Cardiac septum (tissue), 1 donor: Measurements from ENCODE around the gene KCNC1. TPM values are rescaled to one million over a fixed set of nuclear protein-coding genes. Genes with fewer than 3 reads are reported as not detected.

Source experiments
- DNase-seq: peaks from one replicate; pipeline ENCODE4 v3.0.0-alpha.2; 2020; ENCODE audit warnings: low spot score
- intact Hi-C: fragments of 100-400 bp; cut with DNase I; formaldehyde crosslinking; loops from one replicate; pipeline ENCODE4 v1.14.0; 2022
- long read RNA-seq: library from polyadenylated mRNA; unstranded; transcript quantifications from one replicate; pipeline ENCODE4 v2.0.0, GENCODE V29; 2021
- total RNA-seq: library from RNA; stranded (reverse); fragmentation: NEBNext Ultra II Directional; extraction: Animal tissue kit (Norgen Biotek cat#: 25700); gene quantifications from one replicate; pipeline ENCODE4 v1.2.1, GENCODE V29; 2021
- donor health status: DM: no; HTN: no; CAD: no.

KCNC1 gene
- 0.05 TPM for total RNA-seq
- long read RNA-seq, partial matches to known transcripts = 0 of 4 reads
- long read RNA-seq, other reads (novel, unspliced or antisense) = 4 of 4 reads

- intact Hi-C loops = no loop called here
- peak; percentile 53 for DNase-seq
Measured at GRCh38 chr11:17734418-17734911, at the start of gene KCNC1. KCNC1 (plus strand) TSS chr11:17734781; CDS start chr11:17736003, 1,222 bp downstream.

GRCh38 chr11:17686231-17686980 lies 48.2 kb upstream of the KCNC1 start:
- no peak for DNase-seq
- intact Hi-C loops = no loop called here

- DNase-seq = no peak
- intact Hi-C loops = no loop called here
Measured at GRCh38 chr11:17687946-17688670, 46.5 kb upstream of the KCNC1 start.

- intact Hi-C loops = no loop called here
- DNase-seq = no peak
Measured at GRCh38 chr11:17691550-17691949, 43.0 kb upstream of the KCNC1 start.

GRCh38 chr11:17691976-17692375 lies 42.6 kb upstream of the KCNC1 start:
- DNase-seq = no peak
- intact Hi-C loops = no loop called here

GRCh38 chr11:17692931-17693330 lies 41.6 kb upstream of the KCNC1 start:
- DNase-seq = no peak
- intact Hi-C loops = no loop called here

- DNase-seq = no peak
Measured at GRCh38 chr11:17693531-17693930, 41.0 kb upstream of the KCNC1 start.

GRCh38 chr11:17694494-17695110 lies 40.0 kb upstream of the KCNC1 start:
- no peak for DNase-seq
- intact Hi-C loops = no loop called here

More at GRCh38 chr11:17693531-17693930, 41.0 kb upstream of the KCNC1 start:
- intact Hi-C loops = no loop called here

- intact Hi-C loops = no loop called here
- DNase-seq = no peak
Measured at GRCh38 chr11:17695454-17696441, 38.8 kb upstream of the KCNC1 start.

GRCh38 chr11:17696741-17697140 lies 37.8 kb upstream of the KCNC1 start:
- no peak for DNase-seq
- intact Hi-C loops = no loop called here

- no peak for DNase-seq
Measured at GRCh38 chr11:17697175-17697949, 37.2 kb upstream of the KCNC1 start.

GRCh38 chr11:17699147-17700114 lies 35.1 kb upstream of the KCNC1 start:
- intact Hi-C loops = no loop called here
- DNase-seq = no peak

More at GRCh38 chr11:17697175-17697949, 37.2 kb upstream of the KCNC1 start:
- intact Hi-C loops = no loop called here

GRCh38 chr11:17700991-17701390 lies 33.6 kb upstream of the KCNC1 start:
- intact Hi-C loops = no loop called here

GRCh38 chr11:17702876-17703275 lies 31.7 kb upstream of the KCNC1 start:
- no peak for DNase-seq
- intact Hi-C loops = no loop called here

More at GRCh38 chr11:17700991-17701390, 33.6 kb upstream of the KCNC1 start:
- DNase-seq = no peak

GRCh38 chr11:17703951-17704350 lies 30.6 kb upstream of the KCNC1 start:
- DNase-seq = no peak
- intact Hi-C loops = no loop called here

- DNase-seq = no peak
- intact Hi-C loops = no loop called here
Measured at GRCh38 chr11:17707830-17708229, 26.8 kb upstream of the KCNC1 start.

GRCh38 chr11:17711836-17712235 lies 22.7 kb upstream of the KCNC1 start:
- intact Hi-C loops = no loop called here
- no peak for DNase-seq
